ENCODE measurements around the gene IGFN1.

The IGFN1 gene

DNA sequence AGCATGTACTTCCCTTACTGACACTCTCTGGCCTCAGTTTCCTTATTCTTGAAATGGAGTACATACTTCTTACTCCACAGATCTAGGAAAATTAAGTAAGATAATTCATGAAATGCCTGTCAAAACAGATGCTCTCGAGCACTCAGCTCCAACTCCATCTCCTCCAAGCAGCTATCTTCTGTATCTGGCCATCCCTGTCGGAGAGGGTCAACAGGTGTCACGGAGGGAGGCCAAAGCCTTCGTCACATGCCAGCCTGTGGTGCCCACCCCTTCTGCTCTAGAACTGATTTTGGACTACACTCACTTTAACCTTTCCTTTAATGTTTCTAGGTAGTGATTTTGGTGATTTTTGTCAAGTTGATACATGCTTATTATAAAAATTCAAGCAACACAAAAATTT lies 73.9 kb downstream of the IGFN1 start:
- Mint-ChIP-seq H3K4me1 (ENCODE audit: low read depth) (peaks cover 4% of the 10 kb centered on the region), H3K36me3 (no peaks in the 10 kb centered on the region), H3K27me3 (peaks cover 19% of the 10 kb centered on the region), H3K4me3 (no peak overlapping the region), H3K27ac (no peak overlapping the region), H3K9me3 (ENCODE audit: low read depth) (no peaks in the 10 kb centered on the region)

DNA sequence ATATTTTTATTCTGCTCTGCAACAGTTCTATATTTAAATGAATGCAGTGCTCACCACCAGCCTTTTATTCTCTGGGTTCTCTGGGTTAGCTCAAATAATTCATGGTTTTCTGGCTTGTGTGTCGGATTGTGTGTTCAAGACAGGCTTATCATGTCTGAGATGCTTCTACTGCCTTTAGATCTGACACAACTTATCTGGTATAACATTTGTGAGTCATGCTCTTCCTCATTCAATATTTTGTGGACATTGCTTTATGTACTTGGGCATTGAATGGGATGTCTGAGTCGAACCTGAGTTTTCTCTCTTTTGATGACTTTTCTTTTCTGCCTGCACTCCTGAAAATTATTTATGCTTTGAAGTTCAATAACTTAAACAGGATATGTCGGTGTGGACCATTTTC lies 75.1 kb downstream of the IGFN1 start:
- Mint-ChIP-seq H3K4me3 (no peak overlapping the region), H3K27ac (no peak overlapping the region), H3K9me3 (ENCODE audit: low read depth) (no peaks in the 10 kb centered on the region), H3K4me1 (ENCODE audit: low read depth) (no peaks in the 10 kb centered on the region), H3K36me3 (no peaks in the 10 kb centered on the region), H3K27me3 (peaks cover 20% of the 10 kb centered on the region)

DNA sequence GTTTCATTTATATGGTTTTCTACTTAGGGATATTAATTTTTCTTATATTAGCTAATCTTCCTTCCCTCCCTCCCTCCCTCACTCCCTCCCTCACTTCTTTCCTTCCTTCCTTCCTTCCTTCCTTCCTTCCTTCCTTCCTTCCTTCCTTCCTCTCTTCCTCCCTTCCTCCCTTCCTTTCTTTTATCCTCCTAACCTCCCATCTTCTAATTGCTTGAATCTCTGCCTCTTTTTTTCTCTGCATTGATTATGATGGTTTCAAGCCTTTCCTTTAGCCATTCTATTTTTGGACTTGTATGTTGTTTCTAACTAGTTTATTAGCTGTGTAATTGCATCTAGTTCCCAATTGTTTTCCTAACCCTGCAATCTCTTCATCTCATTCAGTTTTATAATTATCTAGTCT lies 75.7 kb downstream of the IGFN1 start:
- Mint-ChIP-seq H3K27ac (no peak overlapping the region), H3K27me3 (peaks cover 19% of the 10 kb centered on the region), H3K4me3 (no peak overlapping the region), H3K9me3 (ENCODE audit: low read depth) (no peaks in the 10 kb centered on the region), H3K36me3 (no peaks in the 10 kb centered on the region), H3K4me1 (ENCODE audit: low read depth) (no peaks in the 10 kb centered on the region)

DNA sequence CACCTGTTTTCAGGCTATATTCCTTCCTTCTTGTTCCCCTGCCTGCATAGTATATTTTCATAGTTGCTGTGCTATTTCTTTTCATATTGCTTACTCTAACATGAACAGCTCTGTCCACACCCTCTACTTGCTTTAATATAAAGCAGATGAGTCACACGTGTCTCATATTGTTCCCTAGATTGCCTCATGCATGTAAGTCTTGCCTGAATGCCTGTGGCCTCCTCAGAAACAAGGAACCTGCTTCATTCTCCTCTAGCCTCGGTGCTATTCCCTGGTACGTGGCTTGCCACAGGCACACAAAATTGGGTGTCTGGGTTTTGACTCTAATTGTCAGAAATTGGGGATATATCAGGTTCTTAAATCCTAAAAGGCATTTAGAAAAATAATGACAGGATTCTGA lies 76.2 kb downstream of the IGFN1 start:
- Mint-ChIP-seq H3K27me3 (peaks cover 15% of the 10 kb centered on the region), H3K27ac (no peak overlapping the region), H3K36me3 (no peaks in the 10 kb centered on the region), H3K4me1 (ENCODE audit: low read depth) (no peaks in the 10 kb centered on the region), H3K9me3 (ENCODE audit: low read depth) (no peaks in the 10 kb centered on the region), H3K4me3 (no peak overlapping the region)

DNA sequence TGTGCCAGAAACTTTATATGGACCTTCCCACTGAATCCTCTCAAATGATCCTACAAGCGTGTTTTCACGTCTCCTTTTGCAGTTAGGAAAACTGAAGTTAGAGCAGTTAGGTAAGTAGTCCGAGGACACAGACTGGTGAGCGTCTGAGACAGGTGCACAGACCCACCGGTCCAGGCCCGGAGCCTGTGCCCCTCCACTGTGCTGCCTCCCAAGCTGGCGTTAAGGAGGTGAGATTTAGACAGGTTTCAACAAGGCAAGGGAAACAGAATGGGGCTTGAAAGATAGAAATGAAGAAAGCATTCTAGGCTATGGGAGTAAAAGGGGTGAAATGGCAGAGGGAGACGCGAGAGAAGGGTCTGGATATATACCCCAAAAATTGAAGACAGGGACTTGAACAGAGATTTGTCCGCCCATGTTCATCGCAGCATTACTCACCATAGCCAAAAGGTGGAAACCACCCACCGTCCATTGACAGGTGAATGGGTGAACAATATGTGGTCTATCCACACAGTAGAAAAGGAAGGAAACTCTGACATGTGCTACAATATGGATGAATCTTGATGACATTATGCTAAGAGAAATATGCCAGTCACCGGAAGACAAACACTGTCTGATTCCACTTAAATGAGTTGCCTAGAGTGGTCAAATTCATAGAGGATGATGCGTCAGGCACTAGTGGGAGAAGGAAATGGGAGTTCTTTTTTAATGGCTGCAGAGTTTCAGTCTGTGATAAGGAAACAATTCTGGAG lies 77.0 kb downstream of the IGFN1 start:
- Mint-ChIP-seq H3K27ac (no peak overlapping the region), H3K4me1 (ENCODE audit: low read depth) (no peaks in the 10 kb centered on the region)

DNA sequence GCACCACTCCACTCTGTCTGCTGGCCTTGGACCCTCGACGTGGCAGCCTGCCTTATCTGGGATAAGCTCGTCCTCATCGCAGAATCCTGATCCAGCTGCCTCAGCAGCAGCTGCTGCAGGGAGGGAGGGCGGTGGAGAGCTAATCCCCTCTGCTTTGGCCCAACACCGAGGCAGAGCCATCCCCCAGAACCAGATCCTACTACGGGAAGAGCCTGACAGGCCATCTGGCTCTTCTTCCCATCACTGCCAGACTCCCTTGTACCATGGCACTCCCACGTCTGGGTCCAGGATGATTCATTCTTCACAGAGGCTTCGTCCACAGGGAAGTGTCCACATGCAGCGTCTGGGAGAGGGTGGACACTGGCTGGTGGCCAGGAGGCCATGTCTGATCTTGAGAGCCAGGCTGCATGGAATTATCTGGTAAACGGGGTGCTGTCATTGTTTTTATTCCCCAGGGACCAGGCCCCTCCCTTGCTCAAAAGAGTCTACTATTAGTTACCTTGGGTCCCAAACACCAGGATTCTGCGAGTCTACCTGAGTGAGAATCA lies 78.1 kb downstream of the IGFN1 start:
- Mint-ChIP-seq H3K9me3 (ENCODE audit: low read depth) (no peaks in the 10 kb centered on the region), H3K4me3 (no peak overlapping the region), H3K27me3 (peaks cover 14% of the 10 kb centered on the region), H3K27ac (no peak overlapping the region), H3K4me1 (ENCODE audit: low read depth) (no peaks in the 10 kb centered on the region), H3K36me3 (no peaks in the 10 kb centered on the region)

More for the DNA sequence above, 77.0 kb downstream of the IGFN1 start:
- H3K36me3 Mint-ChIP-seq, result no peaks in the 10 kb centered on the region
- H3K27me3 Mint-ChIP-seq, result peaks cover 14% of the 10 kb centered on the region
- H3K9me3 Mint-ChIP-seq (ENCODE audit: low read depth), result no peaks in the 10 kb centered on the region
- no peak overlapping the region for H3K4me3 Mint-ChIP-seq

DNA sequence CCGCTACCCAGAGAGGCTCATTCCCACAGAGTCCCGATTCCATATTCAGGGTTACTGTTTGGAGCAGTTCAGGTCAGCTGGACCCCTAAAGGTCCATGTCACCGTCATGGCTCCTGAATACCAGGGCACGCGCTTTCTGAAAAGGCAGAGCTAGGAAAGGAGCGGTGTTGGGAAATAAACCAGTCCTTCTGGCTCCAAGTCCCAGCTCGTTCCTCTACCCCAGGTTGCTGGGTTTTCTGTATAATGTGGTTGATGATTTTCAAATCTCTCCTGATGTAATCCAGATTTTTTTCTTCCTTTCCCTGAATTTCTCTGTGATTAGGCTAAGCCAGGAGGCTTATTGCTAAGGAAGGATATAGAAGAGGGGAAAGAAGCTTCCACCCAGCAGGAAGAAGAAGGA lies 78.7 kb downstream of the IGFN1 start:
- H3K4me1 Mint-ChIP-seq (ENCODE audit: low read depth), result no peaks in the 10 kb centered on the region
- H3K36me3 Mint-ChIP-seq, result no peaks in the 10 kb centered on the region
- H3K27me3 Mint-ChIP-seq, result peaks cover 14% of the 10 kb centered on the region
- H3K27ac Mint-ChIP-seq, result no peak overlapping the region
- H3K4me3 Mint-ChIP-seq, result no peak overlapping the region
- no peaks in the 10 kb centered on the region for H3K9me3 Mint-ChIP-seq (ENCODE audit: low read depth)

DNA sequence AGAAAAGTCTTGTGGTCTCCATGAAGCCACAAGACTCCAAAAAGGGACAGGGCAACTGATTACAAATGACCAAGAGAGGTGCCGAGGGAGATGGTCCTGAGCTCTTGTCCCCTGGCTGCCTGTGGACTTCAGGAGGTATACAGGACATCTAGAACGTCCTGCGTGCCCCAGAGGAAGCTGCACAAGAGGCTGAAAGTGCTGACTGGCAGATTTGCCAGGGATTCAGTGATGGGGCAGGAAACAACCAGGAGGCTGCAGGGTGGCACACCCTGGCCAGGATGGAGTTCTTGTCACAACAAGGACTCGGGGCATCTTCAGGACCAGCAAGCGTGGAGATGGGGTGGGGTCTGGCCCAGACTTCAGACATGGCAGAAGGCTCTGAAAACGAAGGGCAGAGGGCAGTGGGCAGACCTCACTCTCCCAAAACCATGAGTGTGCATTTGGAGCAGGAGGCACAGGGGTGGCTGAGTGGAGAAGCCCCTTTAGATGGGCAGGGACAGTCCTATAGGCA lies 79.3 kb downstream of the IGFN1 start:
- H3K4me1 Mint-ChIP-seq (ENCODE audit: low read depth), result no peaks in the 10 kb centered on the region
- H3K4me3 Mint-ChIP-seq, result no peak overlapping the region
- H3K27ac Mint-ChIP-seq, result no peak overlapping the region
- no peaks in the 10 kb centered on the region for H3K36me3 Mint-ChIP-seq
- H3K9me3 Mint-ChIP-seq (ENCODE audit: low read depth), result no peaks in the 10 kb centered on the region
- H3K27me3 Mint-ChIP-seq, result peaks cover 14% of the 10 kb centered on the region

DNA sequence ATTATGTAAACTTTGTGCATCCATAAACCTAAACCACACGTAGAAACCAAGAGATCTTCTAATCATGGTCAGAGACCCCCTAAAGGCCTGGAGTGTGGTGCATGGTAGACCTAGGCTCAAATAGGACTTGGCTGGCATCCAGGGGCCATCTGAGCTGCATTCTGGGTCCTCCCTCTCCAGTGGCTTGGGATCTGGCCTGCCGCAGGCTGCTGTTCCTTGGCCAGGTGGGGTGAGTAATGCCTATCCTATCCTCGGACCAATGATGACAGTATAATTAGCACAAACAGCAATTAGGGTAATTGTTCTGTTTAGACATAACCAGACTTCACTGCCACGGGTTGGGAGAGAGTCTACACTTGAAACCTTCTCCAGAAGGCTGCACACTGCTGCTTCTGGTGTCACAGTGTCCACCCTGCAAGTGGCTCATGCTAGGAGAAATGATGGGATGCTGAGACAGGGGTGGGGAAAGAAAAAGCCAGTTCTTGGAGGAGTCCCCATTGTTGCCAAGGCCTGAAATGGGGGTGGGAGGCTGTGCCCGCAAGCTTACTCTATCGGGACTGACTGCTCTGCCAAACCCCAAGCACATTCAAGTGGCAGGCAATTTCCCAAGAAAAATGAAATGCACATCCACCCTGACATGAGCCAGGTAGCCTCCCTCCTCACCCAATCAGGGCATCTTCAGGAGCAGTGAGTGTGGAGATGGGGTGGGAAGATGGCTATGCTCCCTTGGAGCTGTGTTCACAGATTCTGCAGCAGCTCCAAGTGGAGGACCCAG lies 80.2 kb downstream of the IGFN1 start:
- Mint-ChIP-seq H3K4me3 (no peak overlapping the region), H3K27ac (no peak overlapping the region), H3K9me3 (ENCODE audit: low read depth) (no peaks in the 10 kb centered on the region), H3K27me3 (peaks cover 14% of the 10 kb centered on the region), H3K36me3 (no peaks in the 10 kb centered on the region), H3K4me1 (ENCODE audit: low read depth) (no peaks in the 10 kb centered on the region)

DNA sequence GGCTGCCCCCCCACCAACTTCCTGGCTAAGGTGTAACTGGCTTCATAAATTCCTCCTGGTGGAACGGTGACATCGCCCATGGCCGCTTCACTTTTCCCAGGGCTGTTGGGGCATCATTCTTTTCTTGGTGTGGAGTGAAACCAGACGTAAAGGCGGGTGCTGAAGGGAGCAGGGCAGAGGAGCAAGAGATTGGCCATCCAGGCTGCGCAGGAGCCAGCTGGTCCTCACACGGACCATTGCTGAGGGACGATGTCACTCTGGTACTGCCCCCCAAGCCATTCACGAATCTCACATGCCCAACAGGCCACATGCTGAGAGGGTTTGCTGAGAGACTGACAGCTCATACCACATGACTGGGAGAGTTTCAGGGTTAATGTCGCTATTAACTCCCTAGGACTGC lies 82.2 kb downstream of the IGFN1 start:
- no peak overlapping the region for H3K27ac Mint-ChIP-seq

DNA sequence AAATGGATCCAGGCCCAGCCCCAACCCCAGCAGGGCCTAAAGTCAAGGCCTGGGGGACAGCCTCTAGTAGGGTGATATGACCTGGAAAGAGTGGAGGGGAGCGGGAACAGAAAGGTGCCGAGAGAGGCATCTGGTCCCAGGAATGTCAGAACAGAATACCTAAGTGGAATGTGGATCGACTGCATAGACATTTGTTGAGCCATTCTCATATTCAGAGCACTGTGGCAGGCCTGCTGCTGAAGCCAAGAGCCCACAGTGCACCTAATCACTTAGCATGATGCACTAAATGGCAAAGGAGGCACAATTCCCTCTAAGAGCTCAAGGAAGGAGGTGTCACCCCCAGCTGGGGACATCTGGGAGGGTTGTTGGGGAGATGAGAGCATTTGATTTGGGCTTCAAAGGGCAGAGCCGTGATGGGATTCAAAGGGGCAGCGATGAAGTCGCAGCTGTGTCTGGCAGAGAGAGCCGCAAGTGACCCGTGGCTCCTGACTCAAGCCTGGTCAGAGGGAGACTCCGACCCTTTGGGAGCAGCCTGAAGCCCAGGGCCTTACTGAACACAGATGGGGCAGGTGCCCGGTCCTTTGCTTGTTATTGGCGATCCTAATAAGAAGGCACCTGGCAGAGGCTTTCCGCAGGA lies 84.1 kb downstream of the IGFN1 start:
- Mint-ChIP-seq H3K27me3 (peaks cover 3% of the 10 kb centered on the region), H3K4me3 (no peak overlapping the region), H3K36me3 (no peaks in the 10 kb centered on the region), H3K4me1 (ENCODE audit: low read depth) (no peaks in the 10 kb centered on the region), H3K27ac (no peak overlapping the region), H3K9me3 (ENCODE audit: low read depth) (no peaks in the 10 kb centered on the region)

More for the DNA sequence above, 82.2 kb downstream of the IGFN1 start:
- no peaks in the 10 kb centered on the region for H3K4me1 Mint-ChIP-seq (ENCODE audit: low read depth)
- no peaks in the 10 kb centered on the region for H3K9me3 Mint-ChIP-seq (ENCODE audit: low read depth)
- no peaks in the 10 kb centered on the region for H3K36me3 Mint-ChIP-seq
- H3K4me3 Mint-ChIP-seq, result no peak overlapping the region
- peaks cover 9% of the 10 kb centered on the region for H3K27me3 Mint-ChIP-seq

DNA sequence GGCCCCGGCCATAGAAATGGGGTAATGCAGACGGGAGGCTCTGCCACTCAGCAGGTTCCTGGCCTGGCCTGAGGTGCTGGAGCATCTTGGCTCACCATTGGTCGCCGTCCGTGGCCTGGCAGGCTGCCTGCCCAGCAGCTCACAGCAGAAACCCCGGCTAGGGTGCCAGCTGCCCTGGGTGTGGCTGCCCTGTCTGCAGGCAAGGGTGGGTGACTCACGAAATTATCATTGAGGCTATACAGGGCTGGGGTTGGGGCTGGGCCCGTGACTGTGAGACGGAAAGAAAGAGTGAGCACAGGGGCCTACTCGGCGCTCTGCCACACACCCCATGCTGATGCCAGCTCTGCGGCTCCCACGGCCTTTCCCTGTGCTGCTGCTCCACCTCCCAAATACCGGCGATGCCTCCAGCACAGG lies 84.6 kb downstream of the IGFN1 start:
- Mint-ChIP-seq H3K36me3 (no peaks in the 10 kb centered on the region), H3K9me3 (ENCODE audit: low read depth) (no peaks in the 10 kb centered on the region), H3K4me1 (ENCODE audit: low read depth) (no peaks in the 10 kb centered on the region), H3K27me3 (no peaks in the 10 kb centered on the region), H3K4me3 (no peak overlapping the region), H3K27ac (no peak overlapping the region)

DNA sequence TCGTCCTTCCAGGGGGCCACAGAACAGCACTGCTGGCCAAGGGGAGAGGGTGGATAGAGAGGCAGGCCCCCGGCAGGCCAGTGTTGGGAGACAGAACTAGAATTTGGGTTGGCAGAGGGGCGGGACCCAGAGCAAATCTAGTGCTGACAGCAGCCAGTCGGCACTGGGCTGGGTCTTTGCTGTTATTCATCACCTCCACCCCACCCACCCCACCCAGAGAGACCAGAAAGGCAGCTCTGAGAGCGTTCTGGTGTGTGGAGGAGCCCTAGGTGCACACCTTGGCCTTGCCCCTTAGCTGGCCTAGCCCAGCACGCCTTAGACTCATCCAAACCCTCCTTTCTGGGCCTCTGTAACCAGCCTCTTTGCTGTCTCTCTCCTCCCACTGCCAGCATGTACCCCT lies 86.3 kb downstream of the IGFN1 start:
- Mint-ChIP-seq H3K27me3 (peaks cover 2% of the 10 kb centered on the region), H3K4me1 (ENCODE audit: low read depth) (no peaks in the 10 kb centered on the region), H3K4me3 (no peak overlapping the region), H3K27ac (no peak overlapping the region), H3K9me3 (ENCODE audit: low read depth) (no peaks in the 10 kb centered on the region), H3K36me3 (no peaks in the 10 kb centered on the region)

DNA sequence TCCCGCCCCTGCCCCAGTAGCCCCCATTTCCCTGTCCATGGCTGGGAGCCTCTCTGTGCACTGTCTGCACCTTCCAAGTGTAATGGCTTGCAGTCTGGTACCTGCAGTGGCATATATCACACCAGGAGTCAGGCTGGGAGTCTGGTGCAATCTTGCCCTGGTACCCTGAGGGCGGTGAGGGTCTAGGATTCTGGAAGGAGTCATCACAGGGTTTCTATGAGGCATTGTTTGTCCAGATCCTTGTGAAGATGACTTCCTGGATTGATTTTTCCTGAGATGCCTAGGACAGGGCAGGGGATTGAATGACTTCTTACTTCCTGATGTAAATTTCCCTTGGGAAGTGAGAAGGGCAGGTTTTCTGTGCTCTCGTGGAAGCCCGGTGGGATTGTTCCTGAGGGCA lies 86.8 kb downstream of the IGFN1 start:
- no peak overlapping the region for H3K4me3 Mint-ChIP-seq
- no peaks in the 10 kb centered on the region for H3K36me3 Mint-ChIP-seq
- H3K27me3 Mint-ChIP-seq, result peaks cover 4% of the 10 kb centered on the region
- no peaks in the 10 kb centered on the region for H3K4me1 Mint-ChIP-seq (ENCODE audit: low read depth)
- no peak overlapping the region for H3K27ac Mint-ChIP-seq
- no peaks in the 10 kb centered on the region for H3K9me3 Mint-ChIP-seq (ENCODE audit: low read depth)

All from activated naive CD8-positive, alpha-beta T cell (primary cell).